Esophagus muscularis mucosa (tissue), 4 donors: ENCODE measurements around the gene KCNQ1.

Source experiments
- EP300 ChIP-seq: sonication (generic); formaldehyde crosslinking; IDR thresholded peaks from one replicate; pipeline ENCODE4 v1.6.1; 2017; ENCODE audit warnings: antibody characterized with exemption
- POLR2A ChIP-seq: fragments of 450-650 bp; IDR thresholded peaks from one replicate; pipeline ENCODE4 v1.6.1; 2017; ENCODE audit warnings: antibody characterized with exemption, moderate library complexity, mild to moderate bottlenecking, low read depth
- POLR2AphosphoS5 ChIP-seq, 2 donors: sonication (generic); formaldehyde crosslinking; IDR thresholded peaks; one replicate each; pipeline ENCODE4 v1.6.1; 2017; ENCODE audit warnings: antibody characterized with exemption in 2 of 2
- TF ChIP-seq, protein P1 (sequence below), 3 experiments: fragments of 200-600 bp in 2 of 3; fragments of 450-650 bp in 1 of 3; sonication (generic) in 2 of 3; IDR thresholded peaks; one replicate each; pipeline ENCODE4 v1.5.1; 2017 to 2019; ENCODE audit warnings: antibody characterized with exemption in 3 of 3, mild to moderate bottlenecking in 2 of 3, moderate library complexity in 1 of 3

DNA sequence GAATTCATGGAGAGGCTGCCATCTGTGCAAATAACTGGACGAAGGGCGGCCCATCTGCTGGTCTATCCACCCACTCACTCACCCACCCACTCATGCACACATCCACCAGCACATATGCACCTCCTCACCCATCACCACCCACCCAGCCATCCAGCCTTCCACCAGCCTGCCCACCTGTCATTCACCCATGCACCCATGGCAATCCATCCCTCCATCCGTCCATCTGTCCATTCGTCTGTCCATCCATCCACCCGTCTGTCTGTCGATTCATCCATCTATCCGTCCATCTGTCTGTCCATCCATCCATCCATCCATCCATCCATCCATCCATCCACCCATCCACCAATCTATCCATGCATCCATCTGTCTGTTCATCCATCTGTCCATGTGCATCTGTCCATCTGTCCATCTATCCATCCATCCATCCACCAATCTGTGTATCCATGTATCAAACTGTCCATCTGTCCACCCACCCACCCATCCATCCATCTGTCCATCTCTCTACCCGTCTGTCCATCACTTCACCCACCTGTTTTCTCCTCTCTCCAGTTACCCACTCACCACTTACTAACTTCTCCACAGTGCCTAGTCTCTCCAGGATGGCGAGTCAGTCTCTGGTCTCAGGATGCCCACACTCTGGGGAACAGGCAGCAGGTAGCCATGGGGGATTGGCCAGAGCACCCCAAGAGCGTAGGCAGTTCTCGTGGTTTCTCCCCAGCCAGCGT lies 9.4 kb upstream of the KCNQ1 start:
- TF ChIP-seq, protein P1, sequence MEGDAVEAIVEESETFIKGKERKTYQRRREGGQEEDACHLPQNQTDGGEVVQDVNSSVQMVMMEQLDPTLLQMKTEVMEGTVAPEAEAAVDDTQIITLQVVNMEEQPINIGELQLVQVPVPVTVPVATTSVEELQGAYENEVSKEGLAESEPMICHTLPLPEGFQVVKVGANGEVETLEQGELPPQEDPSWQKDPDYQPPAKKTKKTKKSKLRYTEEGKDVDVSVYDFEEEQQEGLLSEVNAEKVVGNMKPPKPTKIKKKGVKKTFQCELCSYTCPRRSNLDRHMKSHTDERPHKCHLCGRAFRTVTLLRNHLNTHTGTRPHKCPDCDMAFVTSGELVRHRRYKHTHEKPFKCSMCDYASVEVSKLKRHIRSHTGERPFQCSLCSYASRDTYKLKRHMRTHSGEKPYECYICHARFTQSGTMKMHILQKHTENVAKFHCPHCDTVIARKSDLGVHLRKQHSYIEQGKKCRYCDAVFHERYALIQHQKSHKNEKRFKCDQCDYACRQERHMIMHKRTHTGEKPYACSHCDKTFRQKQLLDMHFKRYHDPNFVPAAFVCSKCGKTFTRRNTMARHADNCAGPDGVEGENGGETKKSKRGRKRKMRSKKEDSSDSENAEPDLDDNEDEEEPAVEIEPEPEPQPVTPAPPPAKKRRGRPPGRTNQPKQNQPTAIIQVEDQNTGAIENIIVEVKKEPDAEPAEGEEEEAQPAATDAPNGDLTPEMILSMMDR (IDR thresholded peaks at IDR 0.05), result no peak
- TF ChIP-seq POLR2AphosphoS5 (IDR thresholded peaks at IDR 0.05) (no peak), EP300 (no peak), POLR2A (no peak)
